K562 (cell line): ENCODE measurements around the gene GPR149. TPM values are rescaled to one million over a fixed set of nuclear protein-coding genes. Genes with fewer than 3 reads are reported as not detected.

Source experiments
- ATAC-seq: fragments of 200-7000 bp; cut with Tn5 transposase; 3 replicates; pipeline ENCODE4 v1.9.1; 2020; ENCODE audit warnings: moderate library complexity
- BruUV-seq: library from RNA; stranded (reverse); fragments of 400-500 nt; replicated peaks from 2 replicates; lab custom pipeline; 2021; lab: Mats Ljungman, UMichigan
- CTCF ChIA-PET: fragments of 300-600 bp; formaldehyde crosslinking; extraction: SDS; loops from one replicate; lab custom pipeline; 2021; ENCODE audit warnings: low intra/inter-chr PET ratio; lab: Yijun Ruan, JAX
- POLR2A ChIA-PET: fragments of 300-600, 350-650 bp; sonication (Branson Sonifier 250); formaldehyde crosslinking; extraction: SDS; loops from one replicate; lab custom pipeline; 2021; ENCODE audit warnings: antibody characterized with exemption, inconsistent platforms; lab: Yijun Ruan, JAX
- DNase-seq, 4 experiments: peaks; one replicate each; pipeline versions ENCODE4 v3.0.0 to v3.0.0-alpha.2; 2011 to 2018; ENCODE audit warnings: low spot score in 3 of 4, mixed read lengths in 3 of 4; ENCODE audit errors: extremely low read depth in 1 of 4
- FAIRE-seq: peaks from 2 replicates; lab custom pipeline; 2011; peaks lifted over from hg19 to GRCh38; lab: Jason Lieb, UNC
- H2AFZ ChIP-seq: 2 replicates; pipeline ENCODE4 v1.6.0; 2011; ENCODE audit warnings: low read depth, low read length, control low read depth, inconsistent platforms
- H3K27ac ChIP-seq: fragments of 200-600 bp; 3 replicates; pipeline ENCODE4 v1.8.0; 2011; ENCODE audit warnings: low read depth, mild to moderate bottlenecking, control low read depth, inconsistent platforms, low read length, moderate library complexity, mixed read lengths; ENCODE audit errors: extremely low read depth
- H3K27me3 ChIP-seq, 2 experiments: fragments of 300-600 bp in 1 of 2; 2 replicates in 1 of 2; 3 replicates in 1 of 2; pipeline versions ENCODE4 v1.6.0 to v1.8.0; 2011; ENCODE audit warnings: inconsistent platforms in 2 of 2, low read length in 2 of 2, mild to moderate bottlenecking in 1 of 2, mixed read lengths in 1 of 2, moderate library complexity in 1 of 2; ENCODE audit not compliant: control insufficient read depth in 2 of 2, insufficient read depth in 2 of 2
- H3K36me3 ChIP-seq: fragments of 300-600 bp; 3 replicates; pipeline ENCODE4 v1.8.0; 2011; ENCODE audit warnings: mild to moderate bottlenecking, low read length, inconsistent platforms; ENCODE audit not compliant: control insufficient read depth, insufficient read depth
- H3K4me1 ChIP-seq, 2 experiments: fragments of 200-600 bp in 1 of 2; replicated peaks in 1 of 2; 2 replicates in 1 of 2; 3 replicates in 1 of 2; pipeline versions ENCODE4 v1.5.1 to v1.8.0; 2011; ENCODE audit warnings: inconsistent platforms in 2 of 2, low read length in 2 of 2, mild to moderate bottlenecking in 1 of 2, mixed read lengths in 1 of 2, moderate library complexity in 1 of 2; ENCODE audit not compliant: control insufficient read depth in 2 of 2, insufficient read depth in 2 of 2
- H3K4me2 ChIP-seq: 2 replicates; pipeline ENCODE4 v1.6.1; 2011; ENCODE audit warnings: low read length, control low read depth, inconsistent platforms, mixed read lengths; ENCODE audit not compliant: insufficient read depth
- H3K4me3 ChIP-seq: fragments of 200-600 bp; sonication (generic), shearing (Covaris generic); 2 replicates; pipeline ENCODE4 v1.5.1; 2016; ENCODE audit warnings: control low read depth, inconsistent platforms
- H3K79me2 ChIP-seq: fragments of 200-600 bp; 3 replicates; pipeline ENCODE4 v1.8.0; 2011; ENCODE audit warnings: low read length, inconsistent platforms; ENCODE audit not compliant: control insufficient read depth, insufficient read depth
- H3K9ac ChIP-seq, 2 experiments: 2 replicates each; pipeline versions ENCODE4 v1.6.0 to v1.6.1; 2011; ENCODE audit warnings: low read depth in 2 of 2, low read length in 2 of 2, control low read depth in 1 of 2, inconsistent platforms in 1 of 2, mild to moderate bottlenecking in 1 of 2, mixed read lengths in 1 of 2; ENCODE audit not compliant: insufficient read depth in 1 of 2
- H3K9me1 ChIP-seq: one replicate; pipeline ENCODE4 v1.6.0; 2011; ENCODE audit warnings: inconsistent platforms, mild to moderate bottlenecking, low read length, moderate library complexity; ENCODE audit not compliant: control insufficient read depth, insufficient read depth
- H3K9me3 ChIP-seq: replicated peaks from 2 replicates; pipeline ENCODE4 v1.5.1; 2011; ENCODE audit warnings: low read depth, low read length, inconsistent platforms; ENCODE audit not compliant: control insufficient read depth, insufficient read depth
- H4K20me1 ChIP-seq: replicated peaks from 2 replicates; pipeline ENCODE4 v1.6.1; 2011; ENCODE audit warnings: low read length, inconsistent platforms, mixed read lengths; ENCODE audit not compliant: control insufficient read depth, insufficient read depth
- BRF1 ChIP-seq: IDR thresholded peaks from 3 replicates; pipeline ENCODE4 v1.6.1; 2011; ENCODE audit warnings: borderline replicate concordance, mild to moderate bottlenecking; ENCODE audit not compliant: insufficient read length; ENCODE audit errors: extremely low read depth
- HNRNPK ChIP-seq: fragments of 200-400 bp; formaldehyde crosslinking; IDR thresholded peaks from one replicate; pipeline ENCODE4 v1.6.1; 2018; ENCODE audit warnings: mild to moderate bottlenecking, low read depth, low read length; ENCODE audit not compliant: poor library complexity, severe bottlenecking
- MCM7 ChIP-seq, 2 experiments: fragments of 450-650 bp; IDR thresholded peaks; 2 replicates each; pipeline ENCODE4 v1.6.1; 2016 to 2018
- RAD51 ChIP-seq: fragments of 450-650 bp; IDR thresholded peaks from 2 replicates; pipeline ENCODE4 v1.7.1; 2016; ENCODE audit warnings: low read depth, mild to moderate bottlenecking, borderline replicate concordance
- ZNF311 ChIP-seq: fragments of 250-450 bp; sonication (Bioruptor Pico); IDR thresholded peaks from 2 replicates; pipeline ENCODE4 v1.4.0; 2020; ENCODE audit warnings: mild to moderate bottlenecking, moderate library complexity
- WGBS: fragments of 100-300 bp; shearing (Covaris generic); methylation state at CpG from one replicate; pipeline ENCODE4 v1.1.6; 2016; ENCODE audit warnings: low coverage, mixed read lengths; ENCODE audit not compliant: insufficient coverage; ENCODE audit errors: missing lambda C conversion rate; 5-methylcytosine and 5-hydroxymethylcytosine counted together
- in situ Hi-C: fragments of 300-500 bp; cut with MboI; formaldehyde crosslinking; loops from 4 replicates; pipeline ENCODE4 v1.15.0; 2018; ENCODE audit warnings: inconsistent platforms, mixed read lengths
- intact Hi-C: fragments of 100-400 bp; cut with micrococcal nuclease; formaldehyde crosslinking; loops from 2 replicates; pipeline ENCODE4 v1.14.2; 2022
- polyA plus RNA-seq, 8 experiments: library from polyadenylated mRNA; depleted of rRNA in 4 of 8; stranded (reverse) in 5 of 8; unstranded in 3 of 8; fragments of >200 nt; fragmentation: Nextera tagmentation in 2 of 8; fragmentation: Illumina TruSeq in 1 of 8; extraction: Ambion mirVana in 2 of 8; extraction: Trizol in 1 of 8; gene quantifications; 2 replicates each; pipeline versions ENCODE4 v1.2.1 to v1.2.3, GENCODE V29; 2011 to 2014; ENCODE audit warnings: inconsistent platforms in 1 of 8, missing spikeins in 1 of 8
- total RNA-seq, 7 experiments: library from RNA; depleted of rRNA in 6 of 7; stranded (reverse); fragments of >200 nt in 6 of 7; fragmentation: Illumina TruSeq in 2 of 7; extraction: Trizol in 2 of 7; gene quantifications; 2 replicates each; pipeline versions ENCODE4 v1.2.1 to v1.2.3, GENCODE V29; 2011 to 2021; ENCODE audit warnings: low replicate concordance in 1 of 7
- TF ChIP-seq, protein P1 (sequence below): IDR thresholded peaks from 2 replicates; pipeline ENCODE4 v1.6.1; 2016; ENCODE audit warnings: missing genetic modification characterization, missing compliant biosample characterization
- TF ChIP-seq, protein P2 (sequence below), 2 experiments: fragments of 250-450 bp in 1 of 2; fragments of 450-650 bp in 1 of 2; sonication (Bioruptor Pico) in 1 of 2; IDR thresholded peaks; 2 replicates each; pipeline versions ENCODE4 v1.6.1 to v1.8.0; 2016 to 2021; ENCODE audit warnings: mild to moderate bottlenecking in 2 of 2, moderate library complexity in 2 of 2, missing compliant biosample characterization in 1 of 2, missing genetic modification characterization in 1 of 2
- TF ChIP-seq, protein P3 (sequence below), 2 experiments: fragments of 450-650 bp; formaldehyde crosslinking in 1 of 2; IDR thresholded peaks; 2 replicates each; pipeline versions ENCODE4 v1.4.0 to v1.6.1; 2014 to 2020; ENCODE audit warnings: mild to moderate bottlenecking in 2 of 2, borderline replicate concordance in 1 of 2, low read depth in 1 of 2

GPR149 gene
- total and polyA plus RNA-seq, 9 of the 15 experiments (the other 6 are each of a cell fraction or from before 2014, with no cell fraction given) = not detected

DNA sequence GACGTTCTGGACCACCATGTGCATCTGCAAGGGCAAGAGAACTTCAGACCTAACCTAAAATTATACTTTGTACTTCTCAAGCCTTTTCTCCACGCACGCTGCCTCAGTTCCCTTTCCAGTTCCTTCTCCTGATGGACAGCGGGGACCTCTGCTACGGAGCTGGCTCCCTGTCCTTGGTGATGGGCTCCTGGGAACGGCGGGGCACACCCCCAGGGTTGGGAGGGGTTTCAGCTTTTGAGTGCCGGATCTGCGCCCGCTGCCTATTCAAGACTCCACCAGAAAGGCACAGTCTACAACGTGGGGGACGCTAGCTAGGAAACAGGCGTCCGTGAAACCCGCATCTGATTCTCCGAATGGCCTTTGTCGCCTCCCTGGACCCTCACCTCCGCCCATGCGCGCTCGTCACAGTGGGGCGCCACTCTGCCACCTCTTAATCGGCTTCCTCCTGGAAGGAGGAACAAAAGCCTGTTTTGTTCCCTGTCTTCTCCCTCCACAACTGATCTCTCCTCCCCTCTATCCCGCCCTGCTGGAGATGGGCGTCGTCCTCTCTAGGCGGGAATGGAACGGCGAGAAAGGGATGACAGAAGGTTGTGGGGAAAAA lies 2.2 kb downstream of the GPR149 start:
- WGBS = 0% methylated on average over 24 of the region's 29 CpGs
- ChIA-PET POLR2A (no interaction called here), CTCF (no interaction called here)
- no peaks in the 10 kb centered on the region for H3K9me1 ChIP-seq
- DNase-seq (no peak), FAIRE-seq (no peak), ATAC-seq (no peak)
- H3K9ac ChIP-seq = no peak overlapping the region
- H2AFZ ChIP-seq = no peak overlapping the region
- in situ Hi-C loops (no loop called here), intact Hi-C loops (no loop called here)
- H4K20me1 ChIP-seq = no peaks in the 10 kb centered on the region
- H3K4me1 ChIP-seq = peaks cover 0 to 7% of the 10 kb centered on the region in 2 experiments; a peak in 1 of 5 replicates
- H3K27ac ChIP-seq = no peak overlapping the region
- H3K9me3 ChIP-seq = no peaks in the 10 kb centered on the region
- no peaks in the 10 kb centered on the region for H3K36me3 ChIP-seq
- H3K4me2 ChIP-seq = no peak overlapping the region
- no TSS peak for BruUV-seq
- H3K79me2 ChIP-seq = no peaks in the 10 kb centered on the region
- TF ChIP-seq RAD51 (no peak), HNRNPK (no peak), ZNF311 (CRISPR knock-in tag) (no peak), BRF1 (no peak), MCM7 (IDR thresholded peaks at IDR 0.05) (no peak)
- TF ChIP-seq, protein P1, sequence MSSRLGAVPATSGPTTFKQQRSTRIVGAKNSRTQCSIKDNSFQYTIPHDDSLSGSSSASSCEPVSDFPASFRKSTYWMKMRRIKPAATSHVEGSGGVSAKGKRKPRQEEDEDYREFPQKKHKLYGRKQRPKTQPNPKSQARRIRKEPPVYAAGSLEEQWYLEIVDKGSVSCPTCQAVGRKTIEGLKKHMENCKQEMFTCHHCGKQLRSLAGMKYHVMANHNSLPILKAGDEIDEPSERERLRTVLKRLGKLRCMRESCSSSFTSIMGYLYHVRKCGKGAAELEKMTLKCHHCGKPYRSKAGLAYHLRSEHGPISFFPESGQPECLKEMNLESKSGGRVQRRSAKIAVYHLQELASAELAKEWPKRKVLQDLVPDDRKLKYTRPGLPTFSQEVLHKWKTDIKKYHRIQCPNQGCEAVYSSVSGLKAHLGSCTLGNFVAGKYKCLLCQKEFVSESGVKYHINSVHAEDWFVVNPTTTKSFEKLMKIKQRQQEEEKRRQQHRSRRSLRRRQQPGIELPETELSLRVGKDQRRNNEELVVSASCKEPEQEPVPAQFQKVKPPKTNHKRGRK (tag) = no peak
- TF ChIP-seq, protein P2, sequence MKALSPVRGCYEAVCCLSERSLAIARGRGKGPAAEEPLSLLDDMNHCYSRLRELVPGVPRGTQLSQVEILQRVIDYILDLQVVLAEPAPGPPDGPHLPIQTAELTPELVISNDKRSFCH (CRISPR knock-in tag; IDR thresholded peaks at IDR 0.05) = no peak
- TF ChIP-seq, protein P2 (tag; IDR thresholded peaks at IDR 0.05) = no peak
- TF ChIP-seq, protein P3, sequence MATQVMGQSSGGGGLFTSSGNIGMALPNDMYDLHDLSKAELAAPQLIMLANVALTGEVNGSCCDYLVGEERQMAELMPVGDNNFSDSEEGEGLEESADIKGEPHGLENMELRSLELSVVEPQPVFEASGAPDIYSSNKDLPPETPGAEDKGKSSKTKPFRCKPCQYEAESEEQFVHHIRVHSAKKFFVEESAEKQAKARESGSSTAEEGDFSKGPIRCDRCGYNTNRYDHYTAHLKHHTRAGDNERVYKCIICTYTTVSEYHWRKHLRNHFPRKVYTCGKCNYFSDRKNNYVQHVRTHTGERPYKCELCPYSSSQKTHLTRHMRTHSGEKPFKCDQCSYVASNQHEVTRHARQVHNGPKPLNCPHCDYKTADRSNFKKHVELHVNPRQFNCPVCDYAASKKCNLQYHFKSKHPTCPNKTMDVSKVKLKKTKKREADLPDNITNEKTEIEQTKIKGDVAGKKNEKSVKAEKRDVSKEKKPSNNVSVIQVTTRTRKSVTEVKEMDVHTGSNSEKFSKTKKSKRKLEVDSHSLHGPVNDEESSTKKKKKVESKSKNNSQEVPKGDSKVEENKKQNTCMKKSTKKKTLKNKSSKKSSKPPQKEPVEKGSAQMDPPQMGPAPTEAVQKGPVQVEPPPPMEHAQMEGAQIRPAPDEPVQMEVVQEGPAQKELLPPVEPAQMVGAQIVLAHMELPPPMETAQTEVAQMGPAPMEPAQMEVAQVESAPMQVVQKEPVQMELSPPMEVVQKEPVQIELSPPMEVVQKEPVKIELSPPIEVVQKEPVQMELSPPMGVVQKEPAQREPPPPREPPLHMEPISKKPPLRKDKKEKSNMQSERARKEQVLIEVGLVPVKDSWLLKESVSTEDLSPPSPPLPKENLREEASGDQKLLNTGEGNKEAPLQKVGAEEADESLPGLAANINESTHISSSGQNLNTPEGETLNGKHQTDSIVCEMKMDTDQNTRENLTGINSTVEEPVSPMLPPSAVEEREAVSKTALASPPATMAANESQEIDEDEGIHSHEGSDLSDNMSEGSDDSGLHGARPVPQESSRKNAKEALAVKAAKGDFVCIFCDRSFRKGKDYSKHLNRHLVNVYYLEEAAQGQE (IDR thresholded peaks at IDR 0.05; ENCODE audit: borderline replicate concordance) = no peak
- TF ChIP-seq, protein P3 (CRISPR knock-in tag; IDR thresholded peaks at IDR 0.05; ENCODE audit: low read depth) = no peak
- peaks cover 2 to 20% of the 10 kb centered on the region in 2 experiments; a peak in 3 of 5 replicates for H3K27me3 ChIP-seq
- no peak overlapping the region for H3K4me3 ChIP-seq
